ENCODE measurements around the gene GRID1. TPM values are rescaled to one million over a fixed set of nuclear protein-coding genes. Genes with fewer than 3 reads are reported as not detected.

The GRID1 gene
- total RNA-seq, 1 donor from 2014 or later: 0.60 TPM

- Mint-ChIP-seq H3K36me3 (ENCODE audit: low read depth) (peaks cover 1% of the 10 kb centered on the region), H3K9me3 (ENCODE audit: low read depth) (peaks cover 12% of the 10 kb centered on the region), H3K27ac (ENCODE audit: unreplicated experiment) (no peak overlapping the region), H3K4me1 (ENCODE audit: low read depth) (no peaks in the 10 kb centered on the region), H3K4me3 (ENCODE audit: unreplicated experiment) (no peak overlapping the region), H3K27me3 (ENCODE audit: low read depth) (peaks cover 16% of the 10 kb centered on the region)
- TF ChIP-seq CTCF (IDR thresholded peaks at IDR 0.05): no peak
- no peak for DNase-seq (ENCODE audit: low spot score)
These were observed 365.1 kb downstream of the GRID1 start for GRCh38 chr10:86001521-86001920.

- Mint-ChIP-seq H3K27ac (ENCODE audit: unreplicated experiment) (no peak overlapping the region), H3K36me3 (ENCODE audit: low read depth) (peaks cover 1% of the 10 kb centered on the region), H3K9me3 (ENCODE audit: low read depth) (peaks cover 12% of the 10 kb centered on the region), H3K4me1 (ENCODE audit: low read depth) (no peaks in the 10 kb centered on the region), H3K4me3 (ENCODE audit: unreplicated experiment) (no peak overlapping the region), H3K27me3 (ENCODE audit: low read depth) (peaks cover 10% of the 10 kb centered on the region)
- DNase-seq (ENCODE audit: low spot score): no peak
- no peak for TF ChIP-seq CTCF (IDR thresholded peaks at IDR 0.05)
These were observed 369.1 kb downstream of the GRID1 start for GRCh38 chr10:85997544-85997943.

- peaks cover 6% of the 10 kb centered on the region for H3K27me3 Mint-ChIP-seq (ENCODE audit: low read depth)
- DNase-seq (ENCODE audit: low spot score): no peak
- peaks cover 1% of the 10 kb centered on the region for H3K36me3 Mint-ChIP-seq (ENCODE audit: low read depth)
- H3K4me1 Mint-ChIP-seq (ENCODE audit: low read depth): no peaks in the 10 kb centered on the region
- H3K27ac Mint-ChIP-seq (ENCODE audit: unreplicated experiment): no peak overlapping the region
- H3K4me3 Mint-ChIP-seq (ENCODE audit: unreplicated experiment): no peak overlapping the region
- H3K9me3 Mint-ChIP-seq (ENCODE audit: low read depth): peaks cover 12% of the 10 kb centered on the region
- TF ChIP-seq CTCF (IDR thresholded peaks at IDR 0.05): peak; percentile 74
These were observed 370.8 kb downstream of the GRID1 start for GRCh38 chr10:85995791-85996190.

GRCh38 chr10:85993840-85994507, 372.6 kb downstream of the GRID1 start:
- Mint-ChIP-seq H3K27ac (ENCODE audit: unreplicated experiment) (no peak overlapping the region), H3K9me3 (ENCODE audit: low read depth) (peaks cover 12% of the 10 kb centered on the region), H3K27me3 (ENCODE audit: low read depth) (no peaks in the 10 kb centered on the region), H3K4me3 (ENCODE audit: unreplicated experiment) (no peak overlapping the region), H3K36me3 (ENCODE audit: low read depth) (peaks cover 1% of the 10 kb centered on the region), H3K4me1 (ENCODE audit: low read depth) (no peaks in the 10 kb centered on the region)
- no peak for DNase-seq (ENCODE audit: low spot score)
- no peak for TF ChIP-seq CTCF (IDR thresholded peaks at IDR 0.05)

- peaks cover 3% of the 10 kb centered on the region for H3K27me3 Mint-ChIP-seq (ENCODE audit: low read depth)
- H3K36me3 Mint-ChIP-seq (ENCODE audit: low read depth): peaks cover 1% of the 10 kb centered on the region
- no peak for TF ChIP-seq CTCF (IDR thresholded peaks at IDR 0.05)
- H3K4me3 Mint-ChIP-seq (ENCODE audit: unreplicated experiment): no peak overlapping the region
- H3K9me3 Mint-ChIP-seq (ENCODE audit: low read depth): peaks cover 8% of the 10 kb centered on the region
- H3K27ac Mint-ChIP-seq (ENCODE audit: unreplicated experiment): no peak overlapping the region
- no peaks in the 10 kb centered on the region for H3K4me1 Mint-ChIP-seq (ENCODE audit: low read depth)
- DNase-seq (ENCODE audit: low spot score): no peak
These were observed 373.5 kb downstream of the GRID1 start for GRCh38 chr10:85993140-85993539.
